ENCODE measurements around the gene RAD51B.

DNA sequence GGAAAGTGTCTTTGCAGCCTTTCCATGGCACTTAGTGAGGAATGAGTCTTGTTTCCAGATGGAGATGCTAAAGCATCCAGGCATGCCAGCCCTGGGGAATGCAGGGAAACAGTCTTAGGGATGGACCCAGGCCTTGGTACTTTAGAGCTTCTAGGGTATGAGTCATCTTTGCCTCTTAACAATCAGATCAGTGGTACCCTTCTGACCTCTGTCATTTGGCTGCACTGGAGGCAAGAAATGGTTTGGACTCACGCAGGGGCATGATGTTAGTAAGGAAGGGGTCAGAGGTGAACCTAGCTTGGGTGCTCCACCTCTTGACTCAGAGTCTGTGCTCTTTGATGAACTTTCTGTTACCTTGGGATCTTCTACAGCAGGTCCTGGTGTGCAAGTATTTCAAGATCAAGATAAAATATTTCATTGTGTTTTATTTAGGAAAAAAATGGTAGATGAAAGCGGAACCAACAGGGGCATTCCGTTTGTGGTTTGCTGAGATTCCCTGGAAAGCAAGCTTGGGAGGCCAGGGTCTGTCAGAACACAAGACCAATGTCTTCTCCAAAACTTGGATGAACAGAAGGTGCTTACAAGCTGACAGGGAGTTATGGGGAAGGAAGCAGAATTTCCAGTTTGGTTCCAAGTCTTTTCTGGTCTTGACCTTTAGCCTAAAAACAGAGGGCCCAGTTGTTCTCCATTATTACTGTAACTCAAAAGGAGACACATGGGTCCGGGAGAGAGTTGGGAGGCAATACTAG lies 757.1 kb downstream of the RAD51B start:
- TF ChIP-seq POLR2AphosphoS5 (IDR thresholded peaks at IDR 0.05; ENCODE audit: borderline replicate concordance, low read depth, low read length) (no peak), EZH2 (IDR thresholded peaks at IDR 0.05) (no peak)
